Keratinocyte (primary cell): ENCODE data around the gene MICAL2. TPM values are rescaled to one million over a fixed set of nuclear protein-coding genes. Genes with fewer than 3 reads are reported as not detected.

Experiments used
- DNase-seq: peaks from one replicate; pipeline ENCODE4 v3.0.0-alpha.2; 2011; ENCODE audit warnings: low read depth, missing footprints, low spot score
- FAIRE-seq: peaks from 2 replicates; lab custom pipeline; 2011; peaks lifted over from hg19 to GRCh38; lab: Jason Lieb, UNC
- H2AFZ ChIP-seq: 2 replicates; pipeline ENCODE4 v1.6.0; 2012; ENCODE audit warnings: low read length, control low read depth, inconsistent platforms; ENCODE audit not compliant: control insufficient read depth
- H3K27ac ChIP-seq: 2 replicates; pipeline ENCODE4 v1.5.1; 2011; ENCODE audit warnings: low read length; ENCODE audit not compliant: control insufficient read depth, insufficient read depth
- H3K27me3 ChIP-seq: 3 replicates; pipeline ENCODE4 v1.6.0; 2011; ENCODE audit warnings: low read length; ENCODE audit not compliant: control insufficient read depth, insufficient read depth; ENCODE audit errors: extremely low read depth
- H3K36me3 ChIP-seq, 2 experiments: 2 replicates in 1 of 2; 3 replicates in 1 of 2; pipeline ENCODE4 v1.5.1; 2011; ENCODE audit warnings: low read length in 2 of 2, mild to moderate bottlenecking in 1 of 2; ENCODE audit not compliant: control insufficient read depth in 2 of 2, insufficient read depth in 2 of 2; ENCODE audit errors: extremely low read depth in 1 of 2
- H3K4me1 ChIP-seq: 3 replicates; pipeline ENCODE4 v1.5.1; 2011; ENCODE audit warnings: low read length; ENCODE audit not compliant: control insufficient read depth, insufficient read depth; ENCODE audit errors: extremely low read depth
- H3K4me2 ChIP-seq: 3 replicates; pipeline ENCODE4 v1.6.0; 2011; ENCODE audit warnings: low read depth, low read length; ENCODE audit not compliant: control insufficient read depth, insufficient read depth; ENCODE audit errors: extremely low read depth
- H3K4me3 ChIP-seq, 3 experiments: fragments of 200-600 bp in 1 of 3; sonication (generic) in 1 of 3; 2 replicates in 2 of 3; 3 replicates in 1 of 3; pipeline ENCODE4 v1.5.1; 2011 to 2016; ENCODE audit warnings: low read length in 3 of 3, mild to moderate bottlenecking in 3 of 3, control low read depth in 2 of 3, inconsistent platforms in 1 of 3, low read depth in 1 of 3, mixed read lengths in 1 of 3, mixed run types in 1 of 3, moderate library complexity in 1 of 3; ENCODE audit not compliant: control insufficient read depth in 2 of 3, insufficient read depth in 2 of 3; ENCODE audit errors: extremely low read depth in 1 of 3
- H3K79me2 ChIP-seq: 2 replicates; pipeline ENCODE4 v1.6.0; 2012; ENCODE audit warnings: low read length; ENCODE audit not compliant: control insufficient read depth, insufficient read depth
- H3K9ac ChIP-seq: 3 replicates; pipeline ENCODE4 v1.6.0; 2011; ENCODE audit warnings: low read length; ENCODE audit not compliant: control insufficient read depth, insufficient read depth; ENCODE audit errors: extremely low read depth
- H3K9me1 ChIP-seq: 3 replicates; pipeline ENCODE4 v1.6.0; 2011; ENCODE audit warnings: low read length; ENCODE audit not compliant: control insufficient read depth, insufficient read depth; ENCODE audit errors: extremely low read depth
- H3K9me3 ChIP-seq: 2 replicates; pipeline ENCODE4 v1.5.1; 2012; ENCODE audit warnings: low read depth, low read length; ENCODE audit not compliant: control insufficient read depth
- H4K20me1 ChIP-seq: 3 replicates; pipeline ENCODE4 v1.6.0; 2011; ENCODE audit warnings: low read length; ENCODE audit not compliant: control insufficient read depth, insufficient read depth; ENCODE audit errors: extremely low read depth
- EZH2 ChIP-seq: IDR thresholded peaks from one replicate; pipeline ENCODE4 v1.6.1; 2012; ENCODE audit warnings: inconsistent platforms, mild to moderate bottlenecking, low read length, moderate library complexity
- dilution Hi-C: fragments of 300-500 bp; cut with MboI; formaldehyde crosslinking; loops from one replicate; pipeline ENCODE4 v1.7.0; 2020; ENCODE audit warnings: low sequenced_read_pairs; ENCODE audit not compliant: extremely low pct_ligation_motif_present
- polyA plus RNA-seq, 5 experiments: library from polyadenylated mRNA; depleted of rRNA in 3 of 5; stranded (reverse) in 3 of 5; stranded (forward) in 1 of 5; unstranded in 1 of 5; fragments of >200 nt; gene quantifications; 1 replicate in 1 of 5; 2 replicates in 3 of 5; 3 replicates in 1 of 5; pipeline versions ENCODE4 v1.2.1 to v1.2.3, GENCODE V29; 2011 to 2012; ENCODE audit warnings: missing spikeins in 2 of 5, low read depth in 1 of 5, low replicate concordance in 1 of 5
- TF ChIP-seq, protein P1 (sequence below), 3 experiments: IDR thresholded peaks in 1 of 3; conservative IDR thresholded peaks in 1 of 3; optimal IDR thresholded peaks in 1 of 3; 2 replicates in 2 of 3; 3 replicates in 1 of 3; pipeline versions ENCODE3 to v1.5.1; 2011; ENCODE audit warnings: low read length in 3 of 3, mild to moderate bottlenecking in 3 of 3, moderate library complexity in 2 of 3, control low read depth in 1 of 3, inconsistent platforms in 1 of 3; ENCODE audit not compliant: insufficient read depth in 2 of 3; ENCODE audit errors: extremely low read depth in 1 of 3

MICAL2 gene
- polyA plus RNA-seq, 1 donor (not counting 4 experiments of a cell fraction or from before 2014, with no cell fraction given), result 83.9 TPM

DNA sequence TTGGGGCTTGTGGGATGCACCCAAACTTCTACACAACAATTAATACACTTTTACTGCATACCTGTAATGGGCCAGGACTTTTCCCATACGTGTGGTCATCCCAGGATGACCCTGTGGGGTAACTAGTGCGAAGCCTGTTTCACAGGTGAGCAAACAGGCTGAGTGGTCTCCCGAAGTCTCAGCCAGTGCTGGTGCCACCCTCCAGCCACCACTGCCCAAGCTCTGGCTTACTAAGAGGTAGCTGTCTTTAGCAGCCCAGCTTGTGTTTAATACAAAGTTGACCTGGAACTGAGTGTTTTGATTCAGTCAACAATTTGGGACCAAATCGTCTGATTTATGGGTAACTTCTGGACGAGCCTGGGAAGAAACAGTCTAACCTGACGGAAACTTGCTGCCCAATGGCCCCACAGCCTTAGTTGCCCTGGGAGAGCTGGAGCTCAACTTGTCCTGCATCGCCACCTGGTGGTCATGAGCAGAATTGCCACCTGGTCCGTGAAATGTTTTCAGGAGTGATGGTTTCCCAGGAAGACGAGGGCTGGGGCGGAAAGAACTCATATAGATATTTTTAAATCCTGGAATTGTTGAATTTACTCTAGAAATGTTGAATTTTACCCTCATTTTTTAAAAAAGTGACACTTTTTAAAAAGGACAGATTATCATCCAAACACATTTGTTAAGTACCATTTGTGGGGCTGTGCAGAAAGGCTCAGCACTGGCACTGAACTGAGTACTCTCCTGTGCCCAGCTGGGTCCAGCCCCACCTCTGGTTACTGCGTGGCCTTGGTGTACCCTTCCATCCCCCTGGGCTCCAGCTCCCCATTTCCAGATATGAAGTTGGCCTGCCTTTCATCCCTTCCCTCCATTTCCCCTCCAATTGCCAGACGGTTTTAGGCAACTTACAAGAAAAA, 171.4 kb downstream of the MICAL2 start:
- H3K9me3 ChIP-seq, result no peaks in the 10 kb centered on the region
- H3K36me3 ChIP-seq, result peaks cover 8 to 39% of the 10 kb centered on the region in 2 experiments
- no peak overlapping the region for H2AFZ ChIP-seq
- TF ChIP-seq, protein P1, sequence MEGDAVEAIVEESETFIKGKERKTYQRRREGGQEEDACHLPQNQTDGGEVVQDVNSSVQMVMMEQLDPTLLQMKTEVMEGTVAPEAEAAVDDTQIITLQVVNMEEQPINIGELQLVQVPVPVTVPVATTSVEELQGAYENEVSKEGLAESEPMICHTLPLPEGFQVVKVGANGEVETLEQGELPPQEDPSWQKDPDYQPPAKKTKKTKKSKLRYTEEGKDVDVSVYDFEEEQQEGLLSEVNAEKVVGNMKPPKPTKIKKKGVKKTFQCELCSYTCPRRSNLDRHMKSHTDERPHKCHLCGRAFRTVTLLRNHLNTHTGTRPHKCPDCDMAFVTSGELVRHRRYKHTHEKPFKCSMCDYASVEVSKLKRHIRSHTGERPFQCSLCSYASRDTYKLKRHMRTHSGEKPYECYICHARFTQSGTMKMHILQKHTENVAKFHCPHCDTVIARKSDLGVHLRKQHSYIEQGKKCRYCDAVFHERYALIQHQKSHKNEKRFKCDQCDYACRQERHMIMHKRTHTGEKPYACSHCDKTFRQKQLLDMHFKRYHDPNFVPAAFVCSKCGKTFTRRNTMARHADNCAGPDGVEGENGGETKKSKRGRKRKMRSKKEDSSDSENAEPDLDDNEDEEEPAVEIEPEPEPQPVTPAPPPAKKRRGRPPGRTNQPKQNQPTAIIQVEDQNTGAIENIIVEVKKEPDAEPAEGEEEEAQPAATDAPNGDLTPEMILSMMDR (optimal IDR thresholded peaks at IDR 0.05 in 1 of 3, IDR thresholded peaks at IDR 0.05 in 1 of 3, conservative IDR thresholded peaks at IDR 0.05 in 1 of 3; ENCODE audit: extremely low read depth in 1 of 3, insufficient read depth in 2 of 3, low read length in 3 of 3), result peak; percentile 83 to 98 (median 98)
- TF ChIP-seq EZH2, result no peak
- no peak overlapping the region for H3K9ac ChIP-seq
- dilution Hi-C loops, result no loop called here
- H3K4me3 ChIP-seq, result no peak overlapping the region
- H4K20me1 ChIP-seq, result no peaks in the 10 kb centered on the region
- H3K4me2 ChIP-seq, result no peak overlapping the region
- H3K27me3 ChIP-seq, result no peaks in the 10 kb centered on the region
- H3K9me1 ChIP-seq, result no peaks in the 10 kb centered on the region
- DNase-seq (no peak), FAIRE-seq (peak; percentile 71)
- H3K4me1 ChIP-seq, result peaks cover 32% of the 10 kb centered on the region
- no peaks in the 10 kb centered on the region for H3K79me2 ChIP-seq
- H3K27ac ChIP-seq, result no peak overlapping the region

GRCh38 chr11:12282676-12283075, 172.3 kb downstream of the MICAL2 start:
- no peak overlapping the region for H3K4me2 ChIP-seq
- no peaks in the 10 kb centered on the region for H3K9me3 ChIP-seq
- peaks cover 40% of the 10 kb centered on the region for H3K4me1 ChIP-seq
- no peak for FAIRE-seq
- H4K20me1 ChIP-seq, result no peaks in the 10 kb centered on the region
- peaks cover 2 to 38% of the 10 kb centered on the region in 2 experiments for H3K36me3 ChIP-seq
- dilution Hi-C loops, result no loop called here
- no peak overlapping the region for H3K27ac ChIP-seq
- no peak overlapping the region for H2AFZ ChIP-seq
- H3K9me1 ChIP-seq, result no peaks in the 10 kb centered on the region
- no peaks in the 10 kb centered on the region for H3K79me2 ChIP-seq
- no peak for DNase-seq
- no peak overlapping the region for H3K9ac ChIP-seq
- no peak overlapping the region for H3K4me3 ChIP-seq
- H3K27me3 ChIP-seq, result no peaks in the 10 kb centered on the region
- TF ChIP-seq, protein P1 (optimal IDR thresholded peaks at IDR 0.05 in 1 of 3, IDR thresholded peaks at IDR 0.05 in 1 of 3, conservative IDR thresholded peaks at IDR 0.05 in 1 of 3; ENCODE audit: extremely low read depth in 1 of 3, insufficient read depth in 2 of 3, low read length in 3 of 3), result no peak
- TF ChIP-seq EZH2, result no peak
